ENCODE data around the gene SLC2A13.

DNA sequence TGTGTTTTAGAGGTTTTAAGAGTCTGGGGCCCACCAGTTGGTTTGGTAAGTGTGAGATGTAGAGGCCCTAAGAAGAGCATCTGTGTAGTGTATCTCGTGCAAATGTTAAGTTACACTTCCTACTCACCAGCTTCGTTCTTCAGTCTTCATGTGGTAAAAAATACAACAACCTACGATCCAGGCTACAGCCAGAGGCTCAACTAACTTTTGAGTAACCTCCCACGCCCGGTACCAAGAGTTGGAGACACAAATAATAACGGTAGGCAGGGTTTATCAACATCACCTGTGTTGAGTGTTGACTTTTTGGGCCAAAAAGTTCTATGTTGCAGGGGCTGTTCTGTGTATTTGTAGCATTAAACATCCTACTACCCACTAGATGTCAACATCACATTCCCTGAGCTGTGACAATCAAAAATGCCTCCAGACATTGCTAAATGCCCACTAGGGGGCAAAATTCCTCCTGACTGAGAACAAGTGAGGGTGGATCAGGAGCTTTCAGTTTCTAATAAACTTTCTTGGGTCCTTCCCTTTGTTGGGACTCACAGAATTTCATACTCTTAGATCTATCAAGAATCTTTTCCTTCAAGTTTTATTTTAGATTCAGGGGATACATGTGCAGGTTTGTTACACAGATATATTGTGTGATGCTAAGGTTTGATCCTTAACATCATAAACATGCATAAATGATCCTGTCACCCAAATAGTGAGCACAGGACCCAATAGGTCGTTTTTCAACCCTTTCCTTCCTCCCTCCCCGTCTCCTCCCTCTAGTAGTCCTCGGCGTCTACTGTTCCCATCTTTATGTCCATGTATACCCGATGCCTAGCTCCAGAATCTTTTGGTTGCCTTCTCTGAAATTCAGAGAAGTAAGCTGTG is 94.7 kb downstream of the SLC2A13 start:
- TF ChIP-seq, protein P1, sequence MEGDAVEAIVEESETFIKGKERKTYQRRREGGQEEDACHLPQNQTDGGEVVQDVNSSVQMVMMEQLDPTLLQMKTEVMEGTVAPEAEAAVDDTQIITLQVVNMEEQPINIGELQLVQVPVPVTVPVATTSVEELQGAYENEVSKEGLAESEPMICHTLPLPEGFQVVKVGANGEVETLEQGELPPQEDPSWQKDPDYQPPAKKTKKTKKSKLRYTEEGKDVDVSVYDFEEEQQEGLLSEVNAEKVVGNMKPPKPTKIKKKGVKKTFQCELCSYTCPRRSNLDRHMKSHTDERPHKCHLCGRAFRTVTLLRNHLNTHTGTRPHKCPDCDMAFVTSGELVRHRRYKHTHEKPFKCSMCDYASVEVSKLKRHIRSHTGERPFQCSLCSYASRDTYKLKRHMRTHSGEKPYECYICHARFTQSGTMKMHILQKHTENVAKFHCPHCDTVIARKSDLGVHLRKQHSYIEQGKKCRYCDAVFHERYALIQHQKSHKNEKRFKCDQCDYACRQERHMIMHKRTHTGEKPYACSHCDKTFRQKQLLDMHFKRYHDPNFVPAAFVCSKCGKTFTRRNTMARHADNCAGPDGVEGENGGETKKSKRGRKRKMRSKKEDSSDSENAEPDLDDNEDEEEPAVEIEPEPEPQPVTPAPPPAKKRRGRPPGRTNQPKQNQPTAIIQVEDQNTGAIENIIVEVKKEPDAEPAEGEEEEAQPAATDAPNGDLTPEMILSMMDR (IDR thresholded peaks at IDR 0.05 in 4 of 5, conservative IDR thresholded peaks at IDR 0.05 in 1 of 5): peak; percentile 21 to 75 (median 52)
- no peak for TF ChIP-seq POLR2A (IDR thresholded peaks at IDR 0.05)
